Thoracic aorta (tissue), 2 donors: Measurements from ENCODE around the gene CERKL. TPM values are rescaled to one million over a fixed set of nuclear protein-coding genes. Genes with fewer than 3 reads are reported as not detected.

Experiments used
- ATAC-seq: fragments of 150-250 bp; one replicate; pipeline ENCODE4 v1.8.0; 2017; ENCODE audit warnings: low read depth; ENCODE audit not compliant: insufficient number of reproducible peaks, low FRiP score
- DNase-seq: peaks from one replicate; pipeline ENCODE4 v3.0.0-alpha.2; 2020; ENCODE audit warnings: low spot score
- H3K27ac ChIP-seq, 2 donors: fragments of 200-600 bp; sonication (generic); 1 replicate in 1 of 2; 2 replicates in 1 of 2; pipeline ENCODE4 v1.5.1; 2016; ENCODE audit warnings: mild to moderate bottlenecking in 2 of 2, moderate library complexity in 2 of 2
- H3K27me3 ChIP-seq: fragments of 200-600 bp; sonication (generic); replicated peaks from 2 replicates; pipeline ENCODE4 v1.6.0; 2016; ENCODE audit warnings: mild to moderate bottlenecking; ENCODE audit not compliant: insufficient read depth
- H3K36me3 ChIP-seq: fragments of 200-600 bp; sonication (generic); one replicate; pipeline ENCODE4 v1.5.1; 2016
- H3K4me1 ChIP-seq, 2 donors: fragments of 200-600 bp; sonication (generic); 1 replicate in 1 of 2; 2 replicates in 1 of 2; pipeline versions ENCODE4 v1.5.1 to v1.6.0; 2016; ENCODE audit warnings: low read depth in 2 of 2, mild to moderate bottlenecking in 1 of 2; ENCODE audit not compliant: control insufficient read depth in 1 of 2
- H3K4me3 ChIP-seq: fragments of 200-600 bp; sonication (generic); 2 replicates; pipeline ENCODE4 v1.5.1; 2016; ENCODE audit warnings: mild to moderate bottlenecking
- H3K9me3 ChIP-seq: fragments of 200-600 bp; sonication (generic); 2 replicates; pipeline ENCODE4 v1.5.1; 2016
- CTCF ChIP-seq: fragments of 200-600 bp; sonication (generic); IDR thresholded peaks from one replicate; pipeline ENCODE4 v1.5.1; 2019; ENCODE audit warnings: antibody characterized with exemption
- total RNA-seq, 2 donors: library from RNA; depleted of rRNA; stranded (reverse); fragments of >200 nt; gene quantifications; one replicate each; pipeline versions ENCODE4 v1.1.0 to v1.2.3, GENCODE V29; 2016

The CERKL gene
- total RNA-seq, 2 donors from 2014 or later = not detected

GRCh38 chr2:181602017-181602416, 54.9 kb downstream of the CERKL start:
- no peaks in the 10 kb centered on the region for H3K27me3 ChIP-seq
- H3K36me3 ChIP-seq = no peaks in the 10 kb centered on the region
- H3K4me1 ChIP-seq = no peaks in the 10 kb centered on the region
- TF ChIP-seq CTCF = no peak
- H3K9me3 ChIP-seq = no peaks in the 10 kb centered on the region
- DNase-seq (no peak), ATAC-seq (no peak)
- H3K4me3 ChIP-seq = no peak overlapping the region
- no peak overlapping the region for H3K27ac ChIP-seq

DNA sequence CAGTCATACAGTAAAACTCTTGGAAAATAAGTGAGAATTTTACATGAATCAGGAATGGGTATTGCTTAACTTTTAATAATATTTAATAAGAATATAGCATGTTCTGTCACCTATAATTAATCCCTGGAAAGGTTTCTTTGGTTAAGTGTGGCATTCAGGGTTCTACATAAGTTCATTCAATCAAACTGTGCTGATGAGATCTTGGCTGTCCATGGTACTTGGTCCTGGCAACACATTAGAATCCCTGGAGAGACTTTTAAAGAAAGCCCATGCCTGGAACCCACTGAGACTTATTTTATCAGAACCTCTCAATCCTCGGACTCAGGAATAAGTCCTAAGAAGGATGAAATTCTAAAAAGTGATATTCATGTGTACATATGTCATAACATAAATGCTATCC, 60.3 kb downstream of the CERKL start:
- no peak overlapping the region for H3K27ac ChIP-seq
- H3K4me1 ChIP-seq = no peaks in the 10 kb centered on the region
- DNase-seq (no peak), ATAC-seq (no peak)
- no peaks in the 10 kb centered on the region for H3K36me3 ChIP-seq
- no peak overlapping the region for H3K4me3 ChIP-seq
- H3K27me3 ChIP-seq = no peaks in the 10 kb centered on the region
- no peak for TF ChIP-seq CTCF
- H3K9me3 ChIP-seq = no peaks in the 10 kb centered on the region

- ATAC-seq (no peak), DNase-seq (no peak)
- no peaks in the 10 kb centered on the region for H3K27me3 ChIP-seq
- no peaks in the 10 kb centered on the region for H3K36me3 ChIP-seq
- H3K27ac ChIP-seq = no peak overlapping the region
- H3K4me3 ChIP-seq = no peak overlapping the region
- H3K4me1 ChIP-seq = no peaks in the 10 kb centered on the region
- no peaks in the 10 kb centered on the region for H3K9me3 ChIP-seq
- TF ChIP-seq CTCF = no peak
Measured at GRCh38 chr2:181594322-181594721, 62.6 kb downstream of the CERKL start.

GRCh38 chr2:181589779-181590178, 67.1 kb downstream of the CERKL start:
- Histone ChIP-seq H3K27ac (no peak overlapping the region), H3K36me3 (no peaks in the 10 kb centered on the region), H3K27me3 (no peaks in the 10 kb centered on the region), H3K4me1 (no peaks in the 10 kb centered on the region), H3K4me3 (no peak overlapping the region), H3K9me3 (no peaks in the 10 kb centered on the region)
- DNase-seq (no peak), ATAC-seq (no peak)
- TF ChIP-seq CTCF = no peak

- Histone ChIP-seq H3K9me3 (no peaks in the 10 kb centered on the region), H3K4me3 (no peak overlapping the region), H3K36me3 (no peaks in the 10 kb centered on the region), H3K27me3 (no peaks in the 10 kb centered on the region), H3K4me1 (no peaks in the 10 kb centered on the region), H3K27ac (no peak overlapping the region)
- DNase-seq (no peak), ATAC-seq (no peak)
- no peak for TF ChIP-seq CTCF
Measured at GRCh38 chr2:181588546-181588945, 68.4 kb downstream of the CERKL start.
